GM12891 (cell line): ENCODE data around the gene TMEM119.

ENCODE experiments used
- PAX5 ChIP-seq: IDR thresholded peaks from 2 replicates; pipeline ENCODE4 v1.6.1; 2011; ENCODE audit warnings: low read length, moderate library complexity, mild to moderate bottlenecking; ENCODE audit not compliant: insufficient read depth, severe bottlenecking
- POLR2A ChIP-seq: IDR thresholded peaks from 2 replicates; pipeline ENCODE4 v1.6.1; 2011; ENCODE audit warnings: low read depth, low read length, control low read depth
- POLR2AphosphoS5 ChIP-seq: IDR thresholded peaks from 2 replicates; pipeline ENCODE4 v1.6.1; 2011; ENCODE audit warnings: low read depth, low read length, control low read depth
- POU2F2 ChIP-seq: IDR thresholded peaks from 2 replicates; pipeline ENCODE4 v1.6.1; 2011; ENCODE audit warnings: low read depth, mild to moderate bottlenecking, control low read depth, low read length, moderate library complexity
- SPI1 ChIP-seq: IDR thresholded peaks from 2 replicates; pipeline ENCODE4 v1.6.1; 2011; ENCODE audit warnings: low read depth, low read length, control low read depth
- TAF1 ChIP-seq: IDR thresholded peaks from 2 replicates; pipeline ENCODE4 v1.6.1; 2011; ENCODE audit warnings: low read depth, low read length, control low read depth

GRCh38 chr12:108605000-108605689 lies 7.3 kb upstream of the TMEM119 start:
- no peak for TF ChIP-seq POLR2AphosphoS5
- no peak for TF ChIP-seq POLR2A
- no peak for TF ChIP-seq TAF1
- TF ChIP-seq POU2F2: no peak
- no peak for TF ChIP-seq SPI1
- TF ChIP-seq PAX5: no peak
